K562 (cell line): Measurements from ENCODE around the gene RCL1. TPM values are rescaled to one million over a fixed set of nuclear protein-coding genes. Genes with fewer than 3 reads are reported as not detected.

Source experiments
- BRF1 ChIP-seq: IDR thresholded peaks from 3 replicates; pipeline ENCODE4 v1.6.1; 2011; ENCODE audit warnings: borderline replicate concordance, mild to moderate bottlenecking; ENCODE audit not compliant: insufficient read length; ENCODE audit errors: extremely low read depth
- DDX20 ChIP-seq: fragments of 450-650 bp; IDR thresholded peaks from 2 replicates; pipeline ENCODE4 v1.6.1; 2016; ENCODE audit warnings: missing genetic modification characterization, low read depth, mild to moderate bottlenecking, missing compliant biosample characterization, moderate library complexity
- ELF4 ChIP-seq: fragments of 450-650 bp; formaldehyde crosslinking; IDR thresholded peaks from 2 replicates; pipeline ENCODE4 v1.4.0; 2022; ENCODE audit warnings: missing genetic modification characterization
- EWSR1 ChIP-seq: fragments of 450-650 bp; IDR thresholded peaks from 2 replicates; pipeline ENCODE4 v1.6.1; 2018; ENCODE audit warnings: borderline replicate concordance, mild to moderate bottlenecking, low read depth, moderate library complexity; ENCODE audit not compliant: partially characterized antibody
- FOSL1 ChIP-seq: fragments of 200-800 bp; sonication (Bioruptor generic); conservative IDR thresholded peaks from 2 replicates; pipeline ENCODE4 v1.6.1; 2016; ENCODE audit warnings: missing genetic modification characterization, missing compliant biosample characterization
- FOXJ2 ChIP-seq: fragments of 200-800 bp; sonication (Bioruptor generic); IDR thresholded peaks from 2 replicates; pipeline ENCODE4 v1.6.1; 2016; ENCODE audit warnings: missing genetic modification characterization, missing compliant biosample characterization
- FOXP4 ChIP-seq: sonication (generic); formaldehyde crosslinking; IDR thresholded peaks from 2 replicates; pipeline ENCODE4 v1.8.0; 2022; ENCODE audit warnings: mild to moderate bottlenecking, missing genetic modification reagents, borderline replicate concordance
- KLF13 ChIP-seq: fragments of 450-650 bp; IDR thresholded peaks from 2 replicates; pipeline ENCODE4 v1.6.1; 2016; ENCODE audit warnings: missing genetic modification characterization, low read depth, mild to moderate bottlenecking, missing compliant biosample characterization, moderate library complexity, borderline replicate concordance
- MAFG ChIP-seq: fragments of 450-650 bp; conservative IDR thresholded peaks from 2 replicates; pipeline ENCODE4 v1.6.1; 2016; ENCODE audit warnings: missing genetic modification characterization, missing compliant biosample characterization
- MTA3 ChIP-seq: fragments of 450-650 bp; formaldehyde crosslinking; IDR thresholded peaks from 2 replicates; pipeline ENCODE4 v1.6.1; 2017; ENCODE audit warnings: mild to moderate bottlenecking, borderline replicate concordance
- NCOA4 ChIP-seq: fragments of 450-650 bp; IDR thresholded peaks from 2 replicates; pipeline ENCODE4 v1.6.1; 2018; ENCODE audit warnings: mild to moderate bottlenecking; ENCODE audit not compliant: partially characterized antibody
- NRF1 ChIP-seq, 2 experiments: fragments of 450-650 bp; IDR thresholded peaks in 1 of 2; conservative IDR thresholded peaks in 1 of 2; 2 replicates each; pipeline ENCODE4 v1.6.1; 2014; ENCODE audit warnings: mild to moderate bottlenecking in 2 of 2
- PTRF ChIP-seq: fragments of 450-650 bp; IDR thresholded peaks from 2 replicates; pipeline ENCODE4 v1.6.1; 2016; ENCODE audit warnings: mild to moderate bottlenecking, missing genetic modification characterization, missing compliant biosample characterization
- RBM17 ChIP-seq: fragments of 200-400 bp; formaldehyde crosslinking; IDR thresholded peaks from 2 replicates; pipeline ENCODE4 v1.6.1; 2017; ENCODE audit warnings: low read depth, mild to moderate bottlenecking, low read length, borderline replicate concordance
- RUNX1 ChIP-seq: sonication (generic); IDR thresholded peaks from 2 replicates; pipeline ENCODE4 v1.6.1; 2016; ENCODE audit warnings: antibody characterized with exemption, low read depth
- ZC3H4 ChIP-seq: sonication (generic); formaldehyde crosslinking; IDR thresholded peaks from 2 replicates; pipeline ENCODE4 v1.9.0; 2021; ENCODE audit warnings: missing genetic modification reagents, borderline replicate concordance
- ZNF766 ChIP-seq: fragments of 200-800 bp; sonication (Bioruptor generic); conservative IDR thresholded peaks from 2 replicates; pipeline ENCODE4 v1.6.1; 2016; ENCODE audit warnings: missing genetic modification characterization, missing compliant biosample characterization
- polyA plus RNA-seq, 8 experiments: library from polyadenylated mRNA; depleted of rRNA in 4 of 8; stranded (reverse) in 5 of 8; unstranded in 3 of 8; fragments of >200 nt; fragmentation: Nextera tagmentation in 2 of 8; fragmentation: Illumina TruSeq in 1 of 8; extraction: Ambion mirVana in 2 of 8; extraction: Trizol in 1 of 8; gene quantifications; 2 replicates each; pipeline versions ENCODE4 v1.2.1 to v1.2.3, GENCODE V29; 2011 to 2014; ENCODE audit warnings: inconsistent platforms in 1 of 8, missing spikeins in 1 of 8
- total RNA-seq, 7 experiments: library from RNA; depleted of rRNA in 6 of 7; stranded (reverse); fragments of >200 nt in 6 of 7; fragmentation: Illumina TruSeq in 2 of 7; extraction: Trizol in 2 of 7; gene quantifications; 2 replicates each; pipeline versions ENCODE4 v1.2.1 to v1.2.3, GENCODE V29; 2011 to 2021; ENCODE audit warnings: low replicate concordance in 1 of 7
- TF ChIP-seq, protein P1 (sequence below): fragments of 250-450 bp; sonication (Bioruptor Pico); IDR thresholded peaks from 2 replicates; pipeline ENCODE4 v1.5.0; 2020; ENCODE audit warnings: mild to moderate bottlenecking, borderline replicate concordance
- TF ChIP-seq, protein P2 (sequence below): fragments of 150-350 bp; IDR thresholded peaks from 2 replicates; pipeline ENCODE4 v1.6.1; 2014; ENCODE audit warnings: low read depth, mild to moderate bottlenecking, low read length, borderline replicate concordance

Gene RCL1
- total and polyA plus RNA-seq, 9 of the 15 experiments (the other 6 are each of a cell fraction or from before 2014, with no cell fraction given): 24.0 to 67.7 (median 38.6) TPM

- TF ChIP-seq BRF1: no peak
- no peak for TF ChIP-seq KLF13
- TF ChIP-seq EWSR1: no peak
- TF ChIP-seq, protein P1, sequence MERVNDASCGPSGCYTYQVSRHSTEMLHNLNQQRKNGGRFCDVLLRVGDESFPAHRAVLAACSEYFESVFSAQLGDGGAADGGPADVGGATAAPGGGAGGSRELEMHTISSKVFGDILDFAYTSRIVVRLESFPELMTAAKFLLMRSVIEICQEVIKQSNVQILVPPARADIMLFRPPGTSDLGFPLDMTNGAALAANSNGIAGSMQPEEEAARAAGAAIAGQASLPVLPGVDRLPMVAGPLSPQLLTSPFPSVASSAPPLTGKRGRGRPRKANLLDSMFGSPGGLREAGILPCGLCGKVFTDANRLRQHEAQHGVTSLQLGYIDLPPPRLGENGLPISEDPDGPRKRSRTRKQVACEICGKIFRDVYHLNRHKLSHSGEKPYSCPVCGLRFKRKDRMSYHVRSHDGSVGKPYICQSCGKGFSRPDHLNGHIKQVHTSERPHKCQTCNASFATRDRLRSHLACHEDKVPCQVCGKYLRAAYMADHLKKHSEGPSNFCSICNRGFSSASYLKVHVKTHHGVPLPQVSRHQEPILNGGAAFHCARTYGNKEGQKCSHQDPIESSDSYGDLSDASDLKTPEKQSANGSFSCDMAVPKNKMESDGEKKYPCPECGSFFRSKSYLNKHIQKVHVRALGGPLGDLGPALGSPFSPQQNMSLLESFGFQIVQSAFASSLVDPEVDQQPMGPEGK (CRISPR knock-in tag): no peak
- no peak for TF ChIP-seq FOXJ2
- TF ChIP-seq, protein P2, sequence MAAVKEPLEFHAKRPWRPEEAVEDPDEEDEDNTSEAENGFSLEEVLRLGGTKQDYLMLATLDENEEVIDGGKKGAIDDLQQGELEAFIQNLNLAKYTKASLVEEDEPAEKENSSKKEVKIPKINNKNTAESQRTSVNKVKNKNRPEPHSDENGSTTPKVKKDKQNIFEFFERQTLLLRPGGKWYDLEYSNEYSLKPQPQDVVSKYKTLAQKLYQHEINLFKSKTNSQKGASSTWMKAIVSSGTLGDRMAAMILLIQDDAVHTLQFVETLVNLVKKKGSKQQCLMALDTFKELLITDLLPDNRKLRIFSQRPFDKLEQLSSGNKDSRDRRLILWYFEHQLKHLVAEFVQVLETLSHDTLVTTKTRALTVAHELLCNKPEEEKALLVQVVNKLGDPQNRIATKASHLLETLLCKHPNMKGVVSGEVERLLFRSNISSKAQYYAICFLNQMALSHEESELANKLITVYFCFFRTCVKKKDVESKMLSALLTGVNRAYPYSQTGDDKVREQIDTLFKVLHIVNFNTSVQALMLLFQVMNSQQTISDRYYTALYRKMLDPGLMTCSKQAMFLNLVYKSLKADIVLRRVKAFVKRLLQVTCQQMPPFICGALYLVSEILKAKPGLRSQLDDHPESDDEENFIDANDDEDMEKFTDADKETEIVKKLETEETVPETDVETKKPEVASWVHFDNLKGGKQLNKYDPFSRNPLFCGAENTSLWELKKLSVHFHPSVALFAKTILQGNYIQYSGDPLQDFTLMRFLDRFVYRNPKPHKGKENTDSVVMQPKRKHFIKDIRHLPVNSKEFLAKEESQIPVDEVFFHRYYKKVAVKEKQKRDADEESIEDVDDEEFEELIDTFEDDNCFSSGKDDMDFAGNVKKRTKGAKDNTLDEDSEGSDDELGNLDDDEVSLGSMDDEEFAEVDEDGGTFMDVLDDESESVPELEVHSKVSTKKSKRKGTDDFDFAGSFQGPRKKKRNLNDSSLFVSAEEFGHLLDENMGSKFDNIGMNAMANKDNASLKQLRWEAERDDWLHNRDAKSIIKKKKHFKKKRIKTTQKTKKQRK: no peak
- no peak for TF ChIP-seq FOXP4 (CRISPR knock-in tag)
- TF ChIP-seq NCOA4: no peak
- TF ChIP-seq ZC3H4 (CRISPR knock-in tag): no peak
- TF ChIP-seq DDX20 (tag): no peak
- peak; percentile 65 for TF ChIP-seq ZNF766
- TF ChIP-seq MTA3: peak; percentile 54; the same call in 1 of the 2 replicates
- TF ChIP-seq MAFG (tag): peak; percentile 39; the same call in 1 of the 2 replicates
- no peak for TF ChIP-seq RBM17
- peak; percentile 49 for TF ChIP-seq FOSL1
- no peak for TF ChIP-seq ELF4
- TF ChIP-seq NRF1 (conservative IDR thresholded peaks at IDR 0.05 in 1 of 2, IDR thresholded peaks at IDR 0.05 in 1 of 2): no peak
- TF ChIP-seq PTRF: no peak
- no peak for TF ChIP-seq RUNX1
Measured at GRCh38 chr9:4862506-4863250, 69.9 kb downstream of the RCL1 start (continued).
